ENCODE measurements around the gene CNTNAP2. TPM values are rescaled to one million over a fixed set of nuclear protein-coding genes. Genes with fewer than 3 reads are reported as not detected.

CNTNAP2 gene
- total and polyA plus RNA-seq, 2 of the 8 experiments (the other 6 are each of a cell fraction or from before 2014, with no cell fraction given), result 27.9 to 71.0 TPM

- no peak for TF ChIP-seq POLR2AphosphoS5 (IDR thresholded peaks at IDR 0.05; ENCODE audit: low read depth, low read length)
- TF ChIP-seq FOSL1 (IDR thresholded peaks at IDR 0.05; ENCODE audit: insufficient read depth, low read depth, low read length), result no peak
- TF ChIP-seq ASH2L (IDR thresholded peaks at IDR 0.05; ENCODE audit: low read length), result no peak
- no peak for TF ChIP-seq MAX (IDR thresholded peaks at IDR 0.05)
- no peak for TF ChIP-seq CHD2 (IDR thresholded peaks at IDR 0.05; ENCODE audit: low read length)
- no peak for TF ChIP-seq SUZ12 (IDR thresholded peaks at IDR 0.05; ENCODE audit: low read length)
These were observed 810.2 kb downstream of the CNTNAP2 start (continued) for GRCh38 chr7:146926841-146927240.
